Stimulated activated naive CD8-positive, alpha-beta T cell treated with anti-CD3 and anti-CD28 coated beads, Interleukin-15, amount 100 ng/mL, for 72 hours (primary cell): ENCODE results near the gene EPHA6.
"Not testable (repeated sequence)": the region's sequence is repeated elsewhere in the genome, so short reads cannot be mapped to it uniquely, and the experiment has no call there.

Source experiments
- ATAC-seq: fragments of 150-1000 bp; cut with Tn5 transposase; 2 replicates; pipeline ENCODE4 v1.10.0; 2021; ENCODE audit warnings: mild to moderate bottlenecking, moderate library complexity
- DNase-seq, 2 donors: peaks; one replicate each; pipeline ENCODE4 v3.0.0; 2021 to 2022
- H3K27ac Mint-ChIP-seq, 2 donors: one replicate each; pipeline ENCODE4 v1.8.0; 2022; ENCODE audit warnings: mild to moderate bottlenecking in 2 of 2, mixed read lengths in 2 of 2, moderate library complexity in 2 of 2
- H3K27me3 Mint-ChIP-seq: one replicate; pipeline ENCODE4 v1.8.0; 2022; ENCODE audit warnings: mixed read lengths
- H3K4me1 Mint-ChIP-seq: one replicate; pipeline ENCODE4 v1.8.0; 2022; ENCODE audit warnings: mild to moderate bottlenecking, mixed read lengths
- H3K4me3 Mint-ChIP-seq, 2 donors: one replicate each; pipeline ENCODE4 v1.8.0; 2022; ENCODE audit warnings: mild to moderate bottlenecking in 2 of 2, mixed read lengths in 2 of 2, moderate library complexity in 1 of 2
- H3K9me3 Mint-ChIP-seq, 2 donors: one replicate each; pipeline ENCODE4 v1.8.0; 2022; ENCODE audit warnings: mixed read lengths in 2 of 2

Gene EPHA6

GRCh38 chr3:97245201-97245910 lies 431.0 kb downstream of the EPHA6 start:
- no peaks in the 10 kb centered on the region for H3K4me1 Mint-ChIP-seq
- no peak for DNase-seq
- no peaks in the 10 kb centered on the region for H3K27me3 Mint-ChIP-seq
- no peak overlapping the region for H3K4me3 Mint-ChIP-seq
- no peaks in the 10 kb centered on the region for H3K9me3 Mint-ChIP-seq
- H3K27ac Mint-ChIP-seq = no peak overlapping the region
- ATAC-seq = no peak

- H3K27ac Mint-ChIP-seq = no peak overlapping the region
- no peaks in the 10 kb centered on the region for H3K27me3 Mint-ChIP-seq
- no peaks in the 10 kb centered on the region for H3K4me1 Mint-ChIP-seq
- no peak overlapping the region for H3K4me3 Mint-ChIP-seq
- peaks cover 0 to 7% of the 10 kb centered on the region in 2 donors for H3K9me3 Mint-ChIP-seq
- ATAC-seq (no peak), DNase-seq (no peak)
Observed at GRCh38 chr3:97256060-97256459, 441.7 kb downstream of the EPHA6 start.

- ATAC-seq (no peak), DNase-seq (no peak)
- H3K4me3 Mint-ChIP-seq = no peak overlapping the region
- no peaks in the 10 kb centered on the region for H3K9me3 Mint-ChIP-seq
- no peaks in the 10 kb centered on the region for H3K4me1 Mint-ChIP-seq
- no peak overlapping the region for H3K27ac Mint-ChIP-seq
- no peaks in the 10 kb centered on the region for H3K27me3 Mint-ChIP-seq
Observed at GRCh38 chr3:97257942-97258697, 443.7 kb downstream of the EPHA6 start.

- no peaks in the 10 kb centered on the region for H3K4me1 Mint-ChIP-seq
- no peak overlapping the region for H3K4me3 Mint-ChIP-seq
- ATAC-seq = no peak
Observed at GRCh38 chr3:97259263-97259662, 444.9 kb downstream of the EPHA6 start.

DNA sequence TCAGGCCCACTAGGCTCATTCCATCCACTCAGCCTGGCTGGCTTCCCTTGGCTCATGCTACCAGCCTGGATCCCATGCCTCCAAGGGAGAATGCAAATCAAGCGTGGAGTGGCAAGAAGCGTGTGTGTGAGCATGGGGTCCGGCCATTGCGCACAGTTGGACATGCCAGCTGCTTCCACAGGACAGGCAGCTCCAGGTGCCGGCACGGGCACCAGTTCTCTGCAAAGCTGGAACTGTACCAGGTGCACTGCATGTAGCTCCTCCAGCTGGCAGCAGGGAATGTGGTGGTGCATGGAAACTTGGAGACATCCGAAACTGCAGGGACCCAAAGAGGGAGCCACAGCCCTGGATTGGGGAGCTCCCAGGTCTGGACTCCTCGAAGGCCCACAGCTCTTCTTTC lies 449.8 kb downstream of the EPHA6 start:
- no peak overlapping the region for H3K27ac Mint-ChIP-seq
- no peaks in the 10 kb centered on the region for H3K4me1 Mint-ChIP-seq
- no peaks in the 10 kb centered on the region for H3K27me3 Mint-ChIP-seq
- no peak for ATAC-seq
- peaks cover 0 to 7% of the 10 kb centered on the region in 2 donors for H3K9me3 Mint-ChIP-seq
- no peak overlapping the region for H3K4me3 Mint-ChIP-seq
- DNase-seq = no peak

More at GRCh38 chr3:97259263-97259662, 444.9 kb downstream of the EPHA6 start:
- DNase-seq = no peak
- Mint-ChIP-seq H3K9me3 (peaks cover 0 to 6% of the 10 kb centered on the region in 2 donors), H3K27ac (peak overlapping the region in 1 of 2 donors; percentile 92), H3K27me3 (no peaks in the 10 kb centered on the region)

DNA sequence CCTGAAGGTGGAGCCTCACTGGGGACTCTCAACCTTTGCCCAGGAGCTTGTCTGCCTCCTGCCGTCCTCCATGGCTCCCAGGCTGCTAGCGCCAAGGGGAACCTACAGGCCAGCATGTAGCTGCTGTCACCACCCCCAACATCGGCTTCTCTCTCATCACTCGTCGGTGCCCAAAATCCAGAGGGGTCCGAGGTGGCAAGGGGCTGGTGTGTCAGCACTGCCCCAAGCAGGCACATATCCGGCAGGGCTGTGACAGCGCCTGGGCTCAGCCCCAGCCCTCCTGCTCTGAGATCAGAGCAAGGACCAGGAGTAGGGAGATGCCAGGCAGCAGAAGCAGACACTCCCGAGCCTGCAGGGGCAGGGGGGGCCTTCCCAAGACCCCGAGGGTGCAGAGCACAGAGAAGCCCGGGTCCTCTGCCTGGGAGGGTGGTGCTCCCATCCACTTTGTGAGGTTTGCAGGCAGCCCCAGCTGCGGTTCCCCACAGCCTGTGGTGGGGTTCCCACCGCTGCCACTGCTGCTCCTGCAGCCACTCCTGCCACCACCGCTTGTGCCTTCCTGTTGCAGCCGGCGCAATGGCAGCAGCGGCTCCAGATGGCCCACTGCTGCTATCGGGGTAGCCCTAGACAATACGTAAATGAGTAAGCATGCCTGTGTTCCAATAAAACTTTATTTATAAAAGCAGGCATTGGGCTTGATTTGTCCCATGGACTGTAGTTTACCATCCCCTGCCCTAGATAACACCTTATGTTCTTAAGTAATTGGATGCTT lies 451.0 kb downstream of the EPHA6 start:
- no peak overlapping the region for H3K27ac Mint-ChIP-seq
- H3K4me1 Mint-ChIP-seq = no peaks in the 10 kb centered on the region
- no peaks in the 10 kb centered on the region for H3K27me3 Mint-ChIP-seq
- no peak overlapping the region for H3K4me3 Mint-ChIP-seq
- no peak for DNase-seq
- no peak for ATAC-seq
- H3K9me3 Mint-ChIP-seq = peaks cover 0 to 7% of the 10 kb centered on the region in 2 donors

DNA sequence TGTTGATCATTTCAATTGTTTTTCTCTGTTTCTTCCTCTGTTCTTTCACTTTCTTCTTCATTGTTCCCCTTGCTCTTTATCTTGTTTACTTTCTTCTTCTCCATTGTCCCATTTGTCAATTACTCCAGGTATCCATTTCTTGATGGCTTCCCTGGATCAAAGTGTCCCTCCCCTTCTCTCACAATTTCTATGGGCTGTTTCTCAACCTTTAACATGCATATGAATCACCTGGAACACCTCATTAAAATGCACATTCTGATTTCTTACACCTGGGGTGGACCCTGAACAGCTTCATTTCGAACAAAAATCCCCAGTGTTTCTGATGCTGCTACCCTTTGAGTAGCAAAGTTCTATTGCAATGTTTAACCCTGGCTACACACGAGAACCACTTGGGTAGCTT lies 454.8 kb downstream of the EPHA6 start:
- no peak overlapping the region for H3K4me3 Mint-ChIP-seq
- H3K9me3 Mint-ChIP-seq = peaks cover 10 to 16% of the 10 kb centered on the region in 2 donors
- H3K27me3 Mint-ChIP-seq = no peaks in the 10 kb centered on the region
- ATAC-seq = no peak
- no peaks in the 10 kb centered on the region for H3K4me1 Mint-ChIP-seq
- no peak for DNase-seq
- H3K27ac Mint-ChIP-seq = no peak overlapping the region

DNA sequence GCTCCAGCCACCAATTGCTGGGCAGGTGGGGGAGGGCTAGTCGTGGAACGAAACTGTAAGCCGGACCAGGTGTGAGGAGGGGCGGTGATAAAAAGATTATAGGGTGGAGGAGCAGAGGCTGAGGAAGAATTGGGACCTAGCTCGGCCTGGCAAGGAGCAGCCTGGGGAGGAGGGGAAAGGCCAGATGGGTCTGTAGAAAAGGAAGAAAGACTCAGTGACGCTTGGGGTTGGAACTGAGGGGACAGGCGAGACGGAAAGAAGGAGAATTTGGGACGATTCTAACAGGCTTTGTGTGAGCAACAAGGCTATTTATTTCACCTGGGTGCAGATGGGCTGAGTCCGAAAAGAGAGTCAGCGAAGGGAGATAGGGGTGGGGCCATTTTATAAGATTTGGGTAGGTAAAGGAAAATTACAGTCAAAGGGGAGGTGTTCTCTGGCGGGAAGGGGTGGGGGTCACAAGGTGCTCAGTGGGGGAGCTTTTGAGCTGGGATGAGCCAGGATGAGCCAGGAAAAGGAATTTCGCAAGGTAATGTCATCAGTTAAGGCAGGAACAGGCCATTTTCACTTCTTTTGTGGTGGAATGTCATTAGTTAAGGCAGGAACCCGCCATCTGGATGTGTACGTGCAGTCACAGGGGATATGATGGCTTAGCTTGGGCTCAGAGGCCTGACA lies 462.6 kb downstream of the EPHA6 start:
- H3K27ac Mint-ChIP-seq = peak overlapping the region in 1 of 2 donors; percentile 65
- H3K9me3 Mint-ChIP-seq = peaks cover 10 to 28% of the 10 kb centered on the region in 2 donors
- not testable (repeated sequence) for H3K27me3 Mint-ChIP-seq, DNase-seq, H3K4me1 Mint-ChIP-seq, H3K4me3 Mint-ChIP-seq, ATAC-seq

DNA sequence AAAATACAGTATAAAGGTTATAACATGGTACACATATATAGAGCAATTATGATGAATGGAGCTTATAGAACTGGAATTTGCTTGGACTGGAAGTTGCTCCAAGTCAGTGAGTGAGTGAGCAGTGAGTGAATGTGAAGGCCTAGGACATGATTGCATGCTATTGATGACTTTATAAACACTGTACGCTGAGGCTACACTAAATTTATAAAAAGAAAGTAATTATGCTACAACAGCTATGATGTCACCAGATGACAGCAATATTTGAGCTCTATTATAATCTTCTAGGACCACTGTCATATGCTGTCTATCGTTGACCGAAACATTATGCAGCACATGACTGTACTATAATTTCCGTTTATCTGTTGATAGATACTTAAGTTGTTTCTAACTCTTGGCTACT lies 463.3 kb downstream of the EPHA6 start:
- Mint-ChIP-seq H3K4me1 (no peaks in the 10 kb centered on the region), H3K4me3 (no peak overlapping the region), H3K27ac (no peak overlapping the region), H3K27me3 (no peaks in the 10 kb centered on the region), H3K9me3 (peaks cover 6 to 21% of the 10 kb centered on the region in 2 donors)
- no peak for DNase-seq
- no peak for ATAC-seq

DNA sequence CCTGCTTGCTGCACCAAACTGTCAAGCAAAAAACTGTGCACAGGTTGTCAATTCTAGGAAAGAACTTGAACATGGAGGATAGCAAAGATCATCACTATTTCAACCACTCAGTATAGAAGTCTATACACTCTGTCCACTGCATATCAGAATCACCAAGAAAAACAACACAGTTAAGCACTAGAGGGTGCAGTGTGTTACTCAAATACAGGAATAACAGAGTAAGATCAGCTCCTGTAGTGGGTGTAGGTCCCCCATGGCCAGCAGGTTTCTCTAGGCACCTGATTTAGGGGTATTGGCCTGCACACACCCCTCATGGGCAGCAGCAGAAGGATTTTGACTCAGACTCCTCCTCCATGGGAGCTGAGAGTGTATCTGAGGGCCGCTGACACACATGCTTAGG lies 464.1 kb downstream of the EPHA6 start:
- no peak overlapping the region for H3K4me3 Mint-ChIP-seq
- H3K9me3 Mint-ChIP-seq = peaks cover 0 to 13% of the 10 kb centered on the region in 2 donors
- ATAC-seq (no peak), DNase-seq (no peak)
- no peaks in the 10 kb centered on the region for H3K4me1 Mint-ChIP-seq
- no peaks in the 10 kb centered on the region for H3K27me3 Mint-ChIP-seq
- H3K27ac Mint-ChIP-seq = no peak overlapping the region

- Mint-ChIP-seq H3K27me3 (no peaks in the 10 kb centered on the region), H3K4me3 (no peak overlapping the region), H3K4me1 (no peaks in the 10 kb centered on the region), H3K9me3 (peaks cover 10 to 25% of the 10 kb centered on the region in 2 donors), H3K27ac (no peak overlapping the region)
- ATAC-seq (no peak), DNase-seq (no peak)
Observed at GRCh38 chr3:97291901-97292300, 477.5 kb downstream of the EPHA6 start.

DNA sequence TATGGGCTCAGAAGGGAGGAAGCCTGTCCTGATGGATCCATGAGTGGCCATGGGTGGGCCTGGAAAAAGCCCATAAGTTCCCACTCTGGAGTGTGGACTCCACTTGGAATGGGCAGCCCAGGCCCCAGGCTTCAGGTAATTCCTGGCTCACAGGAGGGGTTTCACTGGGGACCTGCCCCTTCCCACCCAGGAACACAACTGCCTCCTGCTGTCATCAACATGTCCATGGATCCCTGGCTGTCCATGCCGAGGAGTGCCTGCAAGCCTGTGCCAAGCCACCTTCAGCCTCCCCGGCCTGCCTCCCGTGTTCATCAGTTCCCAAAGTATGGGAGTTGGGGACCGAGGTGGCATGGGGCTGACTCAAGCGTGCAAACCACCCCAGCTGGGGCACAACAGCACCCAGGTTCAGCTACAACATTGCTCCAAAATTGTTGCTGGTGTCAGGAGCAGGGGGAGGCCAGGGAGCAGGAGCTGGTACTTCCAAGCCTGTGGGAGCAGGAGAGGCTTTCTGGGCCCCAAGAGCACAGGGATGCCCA lies 479.3 kb downstream of the EPHA6 start:
- Mint-ChIP-seq H3K9me3 (peaks cover 10 to 25% of the 10 kb centered on the region in 2 donors), H3K4me3 (no peak overlapping the region), H3K27ac (no peak overlapping the region), H3K4me1 (no peaks in the 10 kb centered on the region), H3K27me3 (no peaks in the 10 kb centered on the region)
- no peak for ATAC-seq
- no peak for DNase-seq

- Mint-ChIP-seq H3K27ac (no peak overlapping the region), H3K4me1 (no peaks in the 10 kb centered on the region), H3K9me3 (peaks cover 10 to 12% of the 10 kb centered on the region in 2 donors), H3K27me3 (no peaks in the 10 kb centered on the region), H3K4me3 (no peak overlapping the region)
- DNase-seq (no peak), ATAC-seq (no peak)
Observed at GRCh38 chr3:97297032-97297431, 482.6 kb downstream of the EPHA6 start.

- Mint-ChIP-seq H3K9me3 (peaks cover 5 to 15% of the 10 kb centered on the region in 2 donors), H3K4me1 (no peaks in the 10 kb centered on the region), H3K27ac (no peak overlapping the region), H3K27me3 (no peaks in the 10 kb centered on the region), H3K4me3 (no peak overlapping the region)
- DNase-seq (no peak), ATAC-seq (no peak)
Observed at GRCh38 chr3:97301114-97301513, 486.7 kb downstream of the EPHA6 start.

DNA sequence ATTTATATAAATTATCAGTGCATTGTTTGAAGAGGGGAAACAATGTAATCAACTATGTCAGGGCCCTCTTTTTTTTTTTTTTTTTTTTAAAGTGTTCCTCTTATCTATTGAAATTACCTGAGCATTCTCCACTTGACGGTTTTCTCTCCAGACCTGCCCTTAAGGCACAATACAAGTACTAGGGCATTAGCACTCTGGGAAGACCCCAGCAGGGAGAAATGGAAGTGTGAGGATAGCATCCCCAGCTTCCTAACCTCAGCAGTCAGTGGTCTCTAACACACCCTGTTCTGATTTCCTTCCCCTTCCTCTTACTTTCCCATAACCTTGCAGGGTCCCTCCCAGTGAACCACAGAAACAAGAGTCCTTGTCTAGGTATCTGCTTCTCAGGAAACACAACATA lies 491.8 kb downstream of the EPHA6 start:
- ATAC-seq (no peak), DNase-seq (no peak)
- no peaks in the 10 kb centered on the region for H3K4me1 Mint-ChIP-seq
- H3K9me3 Mint-ChIP-seq = peaks cover 5 to 9% of the 10 kb centered on the region in 2 donors
- no peaks in the 10 kb centered on the region for H3K27me3 Mint-ChIP-seq
- no peak overlapping the region for H3K27ac Mint-ChIP-seq
- H3K4me3 Mint-ChIP-seq = no peak overlapping the region
